ENCODE results near the gene CDIPT.

CDIPT gene

DNA sequence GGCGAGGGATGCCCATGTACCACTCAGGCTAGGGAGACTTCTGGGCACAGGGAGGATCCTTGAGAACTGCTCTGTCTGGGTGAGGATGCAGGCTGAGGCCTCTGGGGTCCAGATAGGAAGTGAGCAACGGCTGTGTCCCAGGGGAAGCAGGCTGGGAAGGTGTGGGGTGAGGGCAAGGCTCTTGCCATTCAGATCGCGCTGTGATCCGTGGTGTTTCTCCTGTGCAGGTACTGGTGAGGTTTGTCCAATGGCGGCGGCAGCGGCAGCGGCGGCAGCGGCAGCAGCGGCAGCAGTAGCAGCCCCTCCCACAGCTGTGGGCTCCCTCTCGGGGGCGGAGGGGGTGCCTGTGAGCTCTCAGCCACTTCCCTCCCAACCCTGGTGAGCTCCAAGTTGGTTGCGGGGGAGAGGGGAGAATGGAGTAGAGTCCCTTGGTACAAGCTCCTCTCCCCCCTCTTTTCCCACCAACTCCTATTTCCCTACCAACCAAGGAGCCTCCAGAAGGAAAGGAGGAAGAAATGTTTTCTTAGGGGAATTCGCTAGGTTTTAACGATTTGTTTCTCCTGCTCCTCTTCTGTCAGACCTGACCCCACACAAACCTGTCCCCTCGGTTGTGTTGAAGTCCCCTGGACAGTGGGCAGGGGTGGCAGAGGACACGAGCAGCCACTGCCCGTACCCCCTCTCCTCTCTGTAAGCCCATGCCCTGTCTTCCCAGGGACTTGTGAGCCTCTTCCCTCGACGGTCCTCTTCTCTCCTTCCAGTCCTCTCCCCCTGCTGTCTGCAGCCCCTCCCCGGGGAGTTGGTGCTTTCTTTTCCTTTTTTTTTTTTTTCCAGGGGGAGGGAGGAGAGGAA, 53.0 kb downstream of the CDIPT start:
- no peak for DNase-seq (ENCODE audit: low read depth)

DNA sequence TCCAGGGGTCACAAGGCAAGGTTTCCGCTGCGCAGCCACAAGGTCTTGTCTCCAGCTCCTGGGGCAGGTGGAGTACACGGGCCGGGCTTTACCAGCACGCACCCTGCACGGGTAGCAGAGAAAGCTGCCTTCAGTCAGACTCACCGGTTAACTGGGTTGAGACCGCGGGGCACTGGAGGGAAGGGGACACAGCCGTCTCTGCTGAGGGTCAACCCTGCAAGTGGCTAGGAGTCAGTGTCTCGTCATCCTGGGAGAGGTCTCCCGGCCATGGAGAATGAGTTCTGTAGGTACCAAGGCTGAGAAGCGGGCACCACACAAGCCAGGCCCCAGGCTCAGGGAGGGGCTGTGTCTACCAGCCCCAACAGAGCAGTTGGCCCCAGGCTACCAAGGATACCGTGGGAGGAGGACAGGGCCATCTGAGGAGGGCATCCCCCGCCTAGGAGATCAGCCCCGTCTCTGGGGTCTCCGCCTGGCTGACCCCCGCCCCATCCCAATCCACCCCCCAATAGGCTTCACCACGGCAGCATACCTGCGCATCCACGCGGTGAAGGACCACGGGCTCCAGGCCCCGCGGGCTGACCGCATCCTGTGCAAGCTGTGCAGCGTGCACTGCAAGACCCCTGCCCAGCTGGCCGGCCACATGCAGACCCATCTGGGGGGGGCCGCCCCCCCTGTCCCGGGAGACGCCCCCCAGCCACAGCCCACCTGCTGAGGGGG, 53.8 kb downstream of the CDIPT start:
- no peak for DNase-seq (ENCODE audit: low read depth)

Data from CMK (cell line).